SK-N-DZ (cell line): Measurements from ENCODE around the gene RNF208.
A peak's percentile ranks its signal among the peaks of the same experiment; 100 is the strongest.

Experiments
- DNase-seq: peaks from one replicate; pipeline ENCODE4 v3.0.0-alpha.2; 2015; ENCODE audit warnings: low spot score

RNF208 gene

DNA sequence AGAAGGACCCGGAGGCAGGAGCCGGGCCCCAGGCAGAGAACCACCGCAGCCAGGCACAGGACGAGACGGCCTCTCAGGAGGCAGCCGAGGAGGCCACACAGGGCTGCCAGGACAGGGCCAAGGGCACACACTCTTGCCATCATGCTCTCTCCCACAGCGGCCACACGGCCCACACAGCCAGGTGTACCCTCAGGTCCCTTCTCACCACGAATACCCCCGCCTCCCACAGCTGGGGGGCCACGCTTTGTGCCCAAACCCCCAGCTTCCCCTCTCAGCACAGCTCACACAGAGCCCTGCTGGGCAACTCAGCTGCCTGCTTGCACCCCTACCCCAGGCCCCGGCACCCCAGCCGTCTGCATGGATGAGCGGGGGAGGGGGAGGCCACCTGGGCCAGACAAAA lies 28.3 kb downstream of the RNF208 start:
- DNase-seq: no peak

DNA sequence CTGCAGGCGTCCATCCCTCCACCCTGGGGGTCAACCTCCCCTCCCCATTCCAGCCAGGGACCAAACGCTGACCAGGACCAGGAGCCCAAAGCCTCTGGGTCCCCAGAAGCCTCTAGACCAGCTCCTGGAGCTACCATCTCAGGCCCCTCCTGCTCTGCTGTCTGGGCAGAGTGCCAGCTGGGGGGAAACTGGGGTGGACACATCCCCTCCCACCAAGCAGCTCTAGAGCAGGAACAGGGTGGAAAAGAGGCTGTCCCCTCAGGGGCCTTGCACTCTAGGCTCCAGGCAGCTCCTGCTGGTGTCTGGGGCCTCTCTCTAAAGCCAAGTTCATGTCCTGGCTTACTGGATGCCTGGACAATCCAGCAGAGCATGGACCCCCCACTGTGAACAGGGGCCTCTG lies 29.2 kb downstream of the RNF208 start:
- no peak for DNase-seq

DNA sequence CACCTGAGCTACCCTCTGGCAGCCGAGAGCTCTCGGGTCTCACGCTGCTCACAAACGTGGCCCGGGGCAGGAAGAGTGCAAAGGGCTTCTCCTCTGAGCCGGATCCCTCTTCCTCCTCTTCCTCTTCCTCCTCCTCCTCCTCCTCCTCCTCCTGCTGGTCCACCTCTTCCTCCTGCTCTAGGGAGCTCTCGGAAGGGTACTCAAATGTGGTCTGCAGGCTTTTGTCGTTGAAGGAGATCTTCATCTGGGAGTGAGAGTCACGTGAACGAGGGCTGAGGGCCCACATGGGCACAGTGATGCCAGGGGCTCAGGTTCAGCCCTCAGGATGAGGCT lies 29.6 kb downstream of the RNF208 start:
- no peak for DNase-seq

DNA sequence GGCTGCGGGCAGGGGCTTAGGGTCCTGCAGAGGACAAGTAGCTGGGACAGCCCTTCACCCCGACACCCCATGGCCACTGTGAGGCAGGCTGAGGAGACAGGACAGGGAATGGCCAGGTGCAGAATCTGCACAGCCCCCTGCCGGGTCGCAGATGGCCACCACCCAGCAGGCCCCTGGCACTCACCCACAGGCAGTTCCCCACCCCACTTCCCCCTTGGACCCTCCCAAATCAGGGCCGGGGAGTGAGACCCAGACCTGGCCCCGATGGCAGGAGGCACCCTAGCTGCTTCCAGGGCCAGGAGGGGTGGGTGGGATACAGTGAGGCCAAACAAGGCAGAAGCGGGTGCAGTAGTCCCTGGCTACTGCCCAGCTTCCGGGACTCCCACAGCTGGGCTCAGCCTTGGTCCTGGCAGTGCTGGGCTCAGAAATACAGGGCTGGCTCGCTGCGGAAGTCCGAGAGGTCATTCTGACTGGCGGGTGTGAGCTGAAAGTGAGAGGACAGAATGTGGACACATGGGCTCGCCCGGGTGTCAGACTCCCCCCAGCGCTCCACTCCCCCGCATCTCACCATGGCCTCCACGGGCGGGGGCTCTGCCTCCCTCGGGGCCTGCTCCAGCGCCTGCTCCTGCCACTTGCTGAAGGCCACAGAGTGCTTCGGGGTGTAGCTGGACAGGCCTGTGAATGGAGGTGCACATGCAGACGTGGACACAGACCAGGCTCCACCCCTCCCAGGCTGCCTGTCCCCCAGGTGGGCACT lies 30.2 kb downstream of the RNF208 start:
- DNase-seq: no peak

DNA sequence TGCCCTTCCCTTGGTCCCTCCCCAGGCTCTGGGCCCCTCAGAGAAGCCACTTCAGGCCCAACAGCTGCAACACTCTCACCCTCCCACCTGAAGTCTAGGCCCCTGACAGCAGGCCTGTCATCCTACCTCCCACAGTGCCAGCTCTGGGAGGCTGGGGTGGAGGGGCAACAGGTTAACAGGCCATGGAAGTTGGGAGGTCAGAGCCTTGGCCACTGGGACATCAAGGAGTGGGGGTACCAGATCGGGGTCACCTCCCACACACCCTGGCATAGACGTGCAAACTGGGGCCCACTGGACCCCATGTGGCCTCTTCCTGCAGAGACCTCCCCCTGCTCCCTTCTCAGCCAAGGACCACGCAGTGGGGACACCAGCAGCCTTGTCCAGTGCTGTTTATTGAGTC lies 30.8 kb downstream of the RNF208 start:
- DNase-seq: no peak

DNA sequence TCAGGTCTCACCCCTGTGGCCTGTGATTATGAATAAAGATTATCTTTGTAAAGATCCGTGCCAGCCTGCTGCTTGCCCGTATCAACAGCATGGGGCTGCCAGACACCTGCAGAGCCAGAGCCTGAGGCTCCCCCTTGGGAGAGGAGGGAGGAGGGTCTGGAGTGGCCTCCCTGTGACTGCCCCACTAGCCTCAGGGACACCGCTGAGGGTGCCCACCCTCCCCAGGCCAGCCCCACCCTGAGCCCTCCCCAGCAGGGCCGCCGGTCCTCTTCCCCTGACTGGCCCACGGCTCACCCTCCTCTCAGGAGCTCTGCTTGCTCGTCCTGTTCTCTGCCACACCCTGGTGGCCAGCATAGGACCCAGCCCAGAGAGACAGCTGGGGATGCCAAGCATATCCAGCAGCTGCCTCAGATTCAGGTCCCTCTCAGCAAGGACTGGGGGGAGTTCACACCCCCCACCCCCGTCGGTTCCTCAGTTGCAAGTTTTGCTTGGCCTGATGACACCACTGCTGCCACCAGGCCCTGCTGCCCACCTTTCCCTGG lies 31.7 kb downstream of the RNF208 start:
- no peak for DNase-seq

DNA sequence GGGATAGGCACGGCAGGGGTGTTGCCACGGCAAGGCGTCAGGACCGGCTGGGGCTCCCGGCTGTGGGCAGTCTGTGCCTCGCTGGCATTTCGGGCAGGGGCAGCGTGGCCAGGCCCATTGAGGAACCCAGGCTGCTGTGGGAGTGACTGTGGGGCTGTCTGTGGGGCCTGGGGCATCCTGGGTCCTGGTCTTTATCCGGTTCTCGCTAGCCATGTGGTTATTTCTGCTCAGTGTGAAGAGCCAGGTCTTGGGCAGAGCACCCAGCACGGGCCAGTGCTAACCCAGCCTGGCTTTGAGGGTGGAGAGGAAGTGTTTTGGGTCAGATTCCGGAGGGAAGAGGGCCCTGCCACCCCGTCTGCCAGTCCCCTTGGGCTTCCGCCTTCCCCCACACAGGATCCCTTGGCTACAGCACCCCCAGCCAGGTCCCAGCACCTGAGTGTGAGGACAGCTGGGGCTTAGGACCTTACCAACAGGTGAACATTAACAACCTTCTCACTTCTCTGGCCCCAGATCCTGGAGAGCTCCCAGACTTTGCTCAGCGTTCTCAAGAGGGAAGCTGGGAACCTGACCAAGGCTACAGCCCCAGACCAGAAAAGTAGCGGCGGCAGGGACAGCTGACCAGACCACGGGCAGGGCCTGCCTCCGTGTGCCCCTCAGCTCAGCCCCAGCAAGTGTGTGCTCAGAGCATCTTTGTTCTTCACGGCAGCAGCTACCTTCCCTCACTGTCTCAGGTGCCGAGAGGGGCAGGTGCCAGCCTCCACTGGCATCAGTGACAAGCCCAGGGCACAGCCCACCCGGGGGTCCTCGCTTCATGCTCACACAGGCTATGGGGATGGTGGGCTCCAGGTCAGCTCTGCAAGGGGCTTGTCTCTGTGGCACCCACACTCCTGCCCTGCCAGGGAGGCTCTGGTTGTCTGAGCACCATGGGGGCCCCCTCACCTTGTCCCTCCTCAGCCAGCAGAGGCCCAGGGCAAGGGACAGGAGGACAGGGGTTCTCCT lies 32.4 kb downstream of the RNF208 start:
- no peak for DNase-seq

DNA sequence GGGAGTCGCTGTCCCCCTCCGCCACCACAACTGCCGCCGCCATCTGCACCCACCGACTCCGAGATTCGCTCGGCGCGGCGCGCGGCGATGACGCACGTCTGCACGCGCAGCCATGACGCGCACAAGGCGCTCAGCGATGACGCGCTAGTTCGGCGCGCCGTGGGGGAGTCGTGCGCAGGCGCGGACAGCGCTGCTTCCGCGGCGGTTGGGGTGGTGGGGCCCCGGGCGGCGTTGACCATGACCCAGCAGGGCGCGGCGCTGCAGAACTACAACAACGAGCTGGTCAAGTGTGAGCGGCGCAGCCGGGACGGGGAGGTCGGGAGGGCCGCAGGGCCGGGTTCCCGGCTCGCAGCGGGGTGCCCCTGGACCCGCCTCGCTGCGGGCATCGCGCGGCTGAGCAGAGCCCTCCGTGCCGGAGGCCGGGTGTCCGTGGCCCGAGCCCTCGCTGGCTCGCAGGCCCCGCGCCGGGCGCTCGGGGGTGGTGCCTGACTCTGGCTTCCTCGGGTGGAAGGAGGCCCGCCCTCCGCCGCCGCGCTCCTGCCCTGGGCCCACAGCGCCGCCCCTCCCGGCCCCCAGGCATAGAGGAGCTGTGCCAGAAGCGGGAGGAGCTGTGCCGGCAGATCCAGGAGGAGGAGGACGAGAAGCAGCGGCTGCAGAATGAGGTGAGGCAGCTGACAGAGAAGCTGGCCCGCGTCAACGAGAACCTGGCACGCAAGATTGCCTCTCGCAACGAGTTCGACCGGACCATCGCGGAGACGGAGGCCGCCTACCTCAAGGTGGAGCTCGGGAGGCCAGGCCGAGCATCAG lies 33.3 kb downstream of the RNF208 start, which contains the start of the genes ANAPC2 and SSNA1:
Gene ANAPC2 (minus strand): TSS at position 71 of the 807 bp plus-strand sequence. CDS start 28 bp downstream, at position 43.
Gene SSNA1 (plus strand): TSS at position 187 of the 807 bp plus-strand sequence. CDS start 51 bp downstream, at position 238.
- DNase-seq: peak; percentile 90

DNA sequence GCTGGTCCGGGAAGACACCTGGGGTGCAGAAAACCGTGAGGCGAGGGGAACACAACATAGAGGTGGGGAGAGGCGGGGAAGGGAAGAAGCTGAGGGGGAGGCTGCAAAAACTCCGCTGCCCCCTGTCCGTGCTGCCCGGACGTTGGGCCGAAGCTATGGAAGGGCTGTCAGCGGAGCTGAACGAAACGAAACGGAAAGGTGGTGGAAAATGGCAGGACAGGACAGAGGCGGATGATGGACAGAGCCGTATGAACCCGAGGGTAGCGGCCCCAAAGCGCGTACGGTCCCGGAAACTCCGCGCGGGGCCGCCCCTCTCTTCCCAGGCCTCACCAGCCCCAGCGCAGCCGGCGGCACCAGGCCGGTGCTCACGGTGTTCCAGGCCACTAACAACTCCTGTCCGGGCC lies 34.0 kb downstream of the RNF208 start:
- no peak for DNase-seq

DNA sequence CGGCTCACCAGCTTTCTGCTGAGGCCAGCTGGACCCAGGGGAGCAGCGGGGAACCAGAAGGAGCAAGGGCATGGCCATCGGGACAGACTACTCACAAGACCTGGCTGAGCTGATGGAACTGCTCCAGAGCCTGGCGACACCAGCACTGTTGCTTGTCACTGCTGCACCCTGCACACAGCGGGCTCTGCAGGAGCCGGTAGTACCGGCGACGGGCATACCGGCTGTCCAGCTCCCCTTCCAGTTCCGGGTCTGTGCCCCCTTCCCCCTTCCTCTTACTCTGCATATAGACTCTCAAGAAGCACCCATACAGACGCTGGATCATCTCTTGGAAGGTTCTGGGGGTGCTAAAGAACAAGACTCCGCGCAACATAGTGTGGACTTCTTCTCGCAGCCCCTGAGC lies 34.7 kb downstream of the RNF208 start:
- DNase-seq: no peak

DNA sequence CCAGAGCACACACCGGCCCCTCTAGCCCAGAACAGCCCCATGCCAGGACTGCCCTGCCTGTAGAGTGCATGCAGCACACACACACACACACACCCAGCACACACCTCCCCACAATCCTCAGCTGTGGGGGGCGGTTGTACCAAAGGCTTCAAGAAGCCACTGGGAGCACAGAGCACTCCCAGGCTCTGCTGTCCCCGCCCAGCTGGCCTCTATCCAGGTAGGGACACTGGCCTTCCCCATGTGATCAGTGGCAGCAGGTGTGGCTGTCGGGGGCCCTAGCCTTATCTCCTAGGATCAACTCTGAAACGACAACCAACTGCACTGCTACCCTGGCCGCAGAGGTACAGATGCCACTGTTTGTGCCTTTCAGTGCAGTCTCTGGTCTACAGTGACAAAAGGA lies 35.7 kb downstream of the RNF208 start:
- no peak for DNase-seq

DNA sequence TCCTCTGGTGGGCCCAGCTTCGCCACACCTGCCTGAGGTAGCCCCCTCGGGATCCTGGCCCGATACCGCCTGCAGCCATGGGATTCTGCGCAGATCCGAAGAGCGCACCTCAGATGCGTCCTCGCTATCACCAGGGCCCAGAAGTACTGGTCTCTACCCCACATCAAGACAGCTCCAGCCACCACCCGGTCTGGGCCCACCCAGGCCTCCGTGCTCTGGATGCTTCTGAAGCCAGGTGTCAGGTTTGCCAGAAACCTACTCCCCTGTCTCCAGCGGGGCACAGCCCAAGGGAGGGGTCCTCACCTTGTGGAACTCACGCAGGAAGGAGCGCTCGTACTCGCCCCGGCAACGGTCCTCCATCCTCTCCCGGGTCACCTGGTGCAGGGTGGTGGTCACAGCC lies 36.1 kb downstream of the RNF208 start:
- no peak for DNase-seq

DNA sequence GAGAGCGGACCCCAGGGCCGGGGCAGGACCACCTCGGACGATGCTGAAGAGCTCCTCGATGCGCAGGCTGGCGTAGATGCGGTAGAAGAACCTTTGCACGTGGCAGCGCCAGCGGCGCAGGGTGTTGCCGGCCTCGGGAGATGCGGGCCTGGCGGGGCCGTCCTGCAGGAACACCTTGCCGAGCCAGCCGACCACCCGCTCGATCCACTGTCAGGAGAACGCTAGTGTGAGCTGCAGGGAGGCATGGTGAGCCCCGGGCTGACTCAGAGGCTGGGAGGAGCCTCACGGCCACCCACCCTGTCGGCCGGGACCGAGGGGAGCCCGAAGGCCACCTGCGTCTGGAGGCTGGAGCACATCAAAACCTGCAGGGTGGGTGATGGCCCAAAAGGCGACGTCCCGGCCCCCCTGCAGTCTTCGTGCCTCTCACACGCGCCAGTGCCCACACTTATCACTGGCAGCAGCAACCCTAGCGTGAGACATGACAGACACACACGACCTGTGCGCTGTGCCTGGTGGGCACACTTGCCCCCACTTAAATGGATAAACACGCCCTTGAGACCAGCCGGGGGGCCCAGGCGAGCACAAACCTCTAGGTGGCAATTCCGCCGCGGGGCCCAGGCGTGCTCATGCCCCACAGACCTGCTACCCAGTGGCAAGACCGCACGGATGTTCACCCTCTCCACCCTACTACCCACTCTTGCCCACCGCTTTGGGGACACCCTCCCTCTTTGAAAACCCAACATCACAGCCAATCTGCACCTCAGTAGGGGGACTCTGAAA lies 37.0 kb downstream of the RNF208 start:
- DNase-seq: no peak

DNA sequence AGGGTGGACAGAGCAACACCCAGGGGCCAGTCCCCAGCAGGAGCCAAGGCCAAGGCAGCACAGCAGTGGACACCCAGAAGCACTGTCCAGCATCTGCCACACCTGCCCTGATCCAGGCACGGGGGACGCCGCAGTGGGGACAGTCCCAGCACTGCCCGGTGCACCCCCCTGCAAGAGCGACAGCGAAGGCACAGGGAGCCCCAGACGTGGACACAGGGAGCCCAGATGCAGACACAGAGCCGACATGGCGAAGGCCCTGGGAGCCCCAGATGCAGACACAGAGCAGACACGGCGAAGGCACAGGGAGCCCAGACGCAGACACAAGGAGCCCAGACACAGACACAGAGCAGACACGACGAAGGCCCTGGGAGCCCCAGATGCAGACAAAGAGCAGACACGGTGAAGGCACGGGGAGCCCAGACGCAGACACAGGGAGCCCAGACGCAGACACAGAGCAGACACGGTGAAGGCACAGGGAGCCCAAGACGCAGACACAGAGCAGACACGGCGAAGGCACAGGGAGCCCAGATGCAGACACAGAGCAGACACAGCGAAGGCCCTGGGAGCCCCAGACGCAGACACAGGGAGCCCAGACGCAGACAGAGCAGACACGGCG lies 38.0 kb downstream of the RNF208 start:
- DNase-seq: peak; percentile 95

DNA sequence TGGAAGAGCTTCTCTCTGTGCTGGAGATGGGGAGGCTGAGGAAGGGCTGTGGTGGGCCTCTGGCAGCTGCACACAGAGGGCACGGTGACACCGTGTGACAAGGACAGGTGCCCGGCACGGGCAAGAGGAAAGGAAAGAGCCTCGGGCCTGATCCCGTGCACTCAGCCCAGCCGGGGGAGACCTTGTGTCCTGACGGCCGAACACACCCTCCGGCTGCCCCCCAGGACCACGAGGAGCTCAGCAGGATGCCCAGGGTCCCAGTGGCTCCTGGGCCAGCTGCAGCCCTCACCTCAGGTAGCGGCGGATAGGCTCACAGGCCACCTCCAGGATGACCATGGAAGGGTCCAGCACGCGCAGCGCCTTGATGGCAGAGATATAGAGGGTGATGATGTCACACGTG lies 39.2 kb downstream of the RNF208 start:
- no peak for DNase-seq

DNA sequence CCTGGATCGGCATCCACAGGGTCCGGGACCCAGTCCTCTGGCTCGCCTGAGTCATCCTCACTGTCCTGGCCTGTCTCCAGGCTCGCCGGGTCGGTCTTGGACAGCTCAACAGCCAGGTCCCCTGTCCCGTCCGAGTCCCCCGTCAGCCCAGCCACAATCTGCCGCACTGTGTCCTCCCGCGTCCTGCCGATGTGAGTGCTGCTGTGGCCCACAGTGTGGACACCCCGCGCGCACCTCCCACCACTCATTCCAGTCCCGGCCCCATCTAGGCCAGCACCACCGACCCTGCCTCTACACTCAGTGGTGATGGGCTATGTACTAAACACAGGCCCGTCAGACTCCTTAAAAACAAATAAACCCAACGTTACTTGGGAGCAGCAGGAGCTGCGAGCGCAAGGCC lies 40.4 kb downstream of the RNF208 start:
- no peak for DNase-seq

DNA sequence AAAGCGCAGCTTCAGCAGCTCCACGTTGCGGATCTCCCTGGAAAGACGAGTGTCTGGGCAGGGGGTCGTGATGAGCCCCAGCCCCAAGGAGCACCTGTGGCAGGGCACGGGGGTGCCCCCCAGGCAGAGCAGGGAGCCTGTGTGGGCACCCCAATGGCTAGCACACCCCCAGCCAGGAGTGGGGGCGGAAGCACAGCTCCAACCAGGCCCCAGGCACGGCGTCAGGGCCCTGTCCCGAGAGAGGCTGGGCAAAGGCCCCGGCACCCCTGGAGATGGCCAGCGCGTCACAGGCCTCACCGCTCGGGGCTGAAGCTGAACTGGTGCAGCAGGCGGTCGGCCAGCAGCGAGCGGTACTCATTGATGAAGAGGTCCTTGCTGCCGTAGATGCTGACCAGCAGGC lies 41.5 kb downstream of the RNF208 start:
- no peak for DNase-seq

DNA sequence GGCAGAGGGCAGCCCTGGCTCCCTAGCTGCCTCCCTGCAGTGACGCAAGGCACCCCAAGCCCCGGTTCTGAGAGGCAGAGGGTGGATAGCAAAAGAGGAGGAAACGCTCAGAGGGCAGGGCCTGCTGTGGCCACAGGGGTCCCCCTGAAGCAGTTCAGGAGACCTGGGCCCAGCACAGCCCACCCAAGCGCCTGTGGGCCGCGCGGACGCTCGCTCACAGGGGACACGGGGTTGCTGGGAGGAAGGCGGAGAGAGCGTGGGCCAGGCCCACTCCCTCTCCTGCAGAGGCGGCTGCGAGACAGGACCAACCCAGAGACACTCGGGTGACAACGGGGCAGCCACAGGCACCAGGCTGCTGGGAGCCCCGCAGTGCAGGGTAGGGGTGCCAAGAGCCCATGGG lies 42.3 kb downstream of the RNF208 start:
- no peak for DNase-seq

DNA sequence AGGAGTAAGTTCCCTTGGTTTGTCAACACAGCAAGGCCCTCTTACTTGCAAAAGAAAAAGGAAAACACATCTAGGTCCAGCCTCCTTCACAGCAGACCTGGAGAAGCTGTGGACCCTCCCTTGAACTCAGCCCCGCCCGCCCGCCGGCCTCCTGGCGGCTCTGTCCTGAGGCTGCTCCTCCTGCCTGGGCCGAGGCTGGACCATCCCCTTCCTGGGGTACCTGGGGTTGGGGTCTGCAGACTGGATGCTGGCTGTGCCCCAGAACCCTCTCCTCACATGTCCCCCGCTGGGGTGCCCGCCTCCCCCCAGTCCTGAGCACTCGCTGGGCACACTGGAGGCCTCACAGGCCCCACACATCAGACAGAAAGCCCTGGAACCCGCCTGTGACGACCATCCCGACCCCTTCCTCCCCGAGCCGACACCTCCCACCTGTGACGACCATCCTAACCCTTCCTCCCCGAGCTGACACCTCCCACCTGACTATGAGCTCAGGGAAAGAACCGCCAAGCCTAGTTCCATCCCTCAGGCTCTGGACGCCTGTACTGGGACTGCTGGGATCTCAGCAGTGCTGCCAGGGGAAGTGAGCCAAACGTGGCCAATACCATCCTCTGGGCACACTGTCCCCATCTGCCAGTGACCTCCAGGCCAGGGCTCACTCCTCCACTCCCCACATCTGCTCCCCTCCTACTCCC lies 43.0 kb downstream of the RNF208 start:
- no peak for DNase-seq
